ENCODE data around the gene THAP12. TPM values are rescaled to one million over a fixed set of nuclear protein-coding genes. Genes with fewer than 3 reads are reported as not detected.

THAP12 gene
- total RNA-seq, 1 experiment from 2014 or later, result 44.1 TPM

DNA sequence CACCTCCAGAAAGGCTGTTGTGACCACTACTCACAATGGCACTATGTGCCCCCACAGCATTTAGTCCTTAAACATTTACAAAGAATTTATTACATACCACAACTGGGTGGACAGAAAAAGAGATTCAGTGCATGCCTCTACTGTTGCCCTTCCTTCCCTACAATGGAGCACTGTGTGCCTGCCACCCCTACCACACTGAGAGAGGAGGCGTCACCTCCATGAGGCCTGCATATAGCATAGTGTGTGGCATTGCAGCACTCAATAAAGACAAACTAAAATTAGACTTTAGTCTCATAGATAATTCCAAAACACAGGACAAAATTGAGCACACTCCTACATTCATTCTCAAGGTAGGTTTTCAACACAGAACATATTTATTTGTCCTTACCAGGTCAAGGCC, 25.8 kb downstream of the THAP12 start:
- BruUV-seq (replicated peaks), result no TSS peak
- H3K9ac ChIP-seq (ENCODE audit: low read length), result no peak overlapping the region
- peaks cover 30% of the 10 kb centered on the region for H3K79me2 ChIP-seq (ENCODE audit: insufficient read depth, low read length)
- peaks cover 3 to 19% of the 10 kb centered on the region in 2 experiments; a peak in 2 of 4 replicates for H3K36me3 ChIP-seq (ENCODE audit: control insufficient read depth in 1 of 2, insufficient read depth in 2 of 2, low read length in 2 of 2)
- ATAC-seq (no peak), DNase-seq (ENCODE audit: low read depth, low spot score) (no peak)
- RAD21 ChIA-PET (ENCODE audit: low non-redundant PET in 1 of 2, low total read pairs in 2 of 2, uncharacterized antibody in 2 of 2, unreplicated experiment in 2 of 2), result no interaction called here
- H3K4me2 ChIP-seq (ENCODE audit: low read length), result no peak overlapping the region
- no peak overlapping the region for H3K27ac ChIP-seq (ENCODE audit: low read depth, low read length)
- no peaks in the 10 kb centered on the region for H3K27me3 ChIP-seq (ENCODE audit: insufficient read depth, low read length)
- H3K4me1 ChIP-seq (ENCODE audit: control insufficient read depth in 1 of 2, insufficient read depth in 2 of 2, low read length in 2 of 2), result no peaks in the 10 kb centered on the region
- CTCF ChIA-PET, result no interaction called here
- H3K9me2 ChIP-seq (ENCODE audit: insufficient read depth), result no peaks in the 10 kb centered on the region
- intact Hi-C loops (cut with micrococcal nuclease), result no loop called here
- no peak overlapping the region for H3K4me3 ChIP-seq (replicated peaks in 1 of 2; ENCODE audit: low read depth in 1 of 2, low read length in 2 of 2)
- POLR2A ChIA-PET, result no interaction called here
- no peaks in the 10 kb centered on the region for H3K9me3 ChIP-seq (ENCODE audit: control insufficient read depth in 1 of 2, insufficient read depth in 1 of 2, low read depth in 1 of 2, low read length in 2 of 2)
- no peak for TF ChIP-seq CEBPB (IDR thresholded peaks at IDR 0.05; ENCODE audit: low read depth)
- TF ChIP-seq SP1 (IDR thresholded peaks at IDR 0.05; ENCODE audit: low read depth), result no peak
- TF ChIP-seq, protein P1, sequence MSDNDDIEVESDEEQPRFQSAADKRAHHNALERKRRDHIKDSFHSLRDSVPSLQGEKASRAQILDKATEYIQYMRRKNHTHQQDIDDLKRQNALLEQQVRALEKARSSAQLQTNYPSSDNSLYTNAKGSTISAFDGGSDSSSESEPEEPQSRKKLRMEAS (IDR thresholded peaks at IDR 0.05), result no peak
- no peak for TF ChIP-seq FOSL1 (IDR thresholded peaks at IDR 0.05; ENCODE audit: low read depth)
- TF ChIP-seq, protein P2, sequence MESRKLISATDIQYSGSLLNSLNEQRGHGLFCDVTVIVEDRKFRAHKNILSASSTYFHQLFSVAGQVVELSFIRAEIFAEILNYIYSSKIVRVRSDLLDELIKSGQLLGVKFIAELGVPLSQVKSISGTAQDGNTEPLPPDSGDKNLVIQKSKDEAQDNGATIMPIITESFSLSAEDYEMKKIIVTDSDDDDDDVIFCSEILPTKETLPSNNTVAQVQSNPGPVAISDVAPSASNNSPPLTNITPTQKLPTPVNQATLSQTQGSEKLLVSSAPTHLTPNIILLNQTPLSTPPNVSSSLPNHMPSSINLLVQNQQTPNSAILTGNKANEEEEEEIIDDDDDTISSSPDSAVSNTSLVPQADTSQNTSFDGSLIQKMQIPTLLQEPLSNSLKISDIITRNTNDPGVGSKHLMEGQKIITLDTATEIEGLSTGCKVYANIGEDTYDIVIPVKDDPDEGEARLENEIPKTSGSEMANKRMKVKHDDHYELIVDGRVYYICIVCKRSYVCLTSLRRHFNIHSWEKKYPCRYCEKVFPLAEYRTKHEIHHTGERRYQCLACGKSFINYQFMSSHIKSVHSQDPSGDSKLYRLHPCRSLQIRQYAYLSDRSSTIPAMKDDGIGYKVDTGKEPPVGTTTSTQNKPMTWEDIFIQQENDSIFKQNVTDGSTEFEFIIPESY (IDR thresholded peaks at IDR 0.05; ENCODE audit: extremely low read depth, insufficient replicate concordance, low read length), result no peak
- no peak for TF ChIP-seq CTCF (IDR thresholded peaks at IDR 0.05 in 2 of 3, conservative IDR thresholded peaks at IDR 0.05 in 1 of 3; ENCODE audit: borderline replicate concordance in 1 of 3, insufficient read depth in 1 of 3, low read depth in 2 of 3, low read length in 2 of 3)
- TF ChIP-seq TCF7L2 (IDR thresholded peaks at IDR 0.05; ENCODE audit: borderline replicate concordance, extremely low read depth, insufficient read depth, insufficient read length), result no peak
- no peak for TF ChIP-seq EZH2 (IDR thresholded peaks at IDR 0.05)
- no peak for TF ChIP-seq YY1 (IDR thresholded peaks at IDR 0.05; ENCODE audit: extremely low read depth, insufficient replicate concordance, low read depth, low read length)
- no peak overlapping the region for H2AFZ ChIP-seq (ENCODE audit: low read depth, low read length, poor library complexity, severe bottlenecking)
- no peaks in the 10 kb centered on the region; the same call in 1 of the 2 replicates for H4K20me1 ChIP-seq (ENCODE audit: insufficient read depth)
